HL-60 (cell line): ENCODE measurements around the gene S100PBP.

ENCODE experiments used
- CTCF ChIP-seq: IDR thresholded peaks from one replicate; pipeline ENCODE4 v1.5.1; 2011; ENCODE audit warnings: low read length, control low read depth, inconsistent platforms; ENCODE audit not compliant: insufficient read depth
- POLR2AphosphoS5 ChIP-seq: IDR thresholded peaks from 2 replicates; pipeline ENCODE4 v1.6.1; 2012; ENCODE audit warnings: low read depth
- SPI1 ChIP-seq: IDR thresholded peaks from 2 replicates; pipeline ENCODE4 v1.6.1; 2012; ENCODE audit warnings: low read depth, mild to moderate bottlenecking, borderline replicate concordance
- TF ChIP-seq, protein P1 (sequence below): IDR thresholded peaks from 2 replicates; pipeline ENCODE4 v1.6.1; 2012; ENCODE audit warnings: low read depth; ENCODE audit not compliant: insufficient replicate concordance

DNA sequence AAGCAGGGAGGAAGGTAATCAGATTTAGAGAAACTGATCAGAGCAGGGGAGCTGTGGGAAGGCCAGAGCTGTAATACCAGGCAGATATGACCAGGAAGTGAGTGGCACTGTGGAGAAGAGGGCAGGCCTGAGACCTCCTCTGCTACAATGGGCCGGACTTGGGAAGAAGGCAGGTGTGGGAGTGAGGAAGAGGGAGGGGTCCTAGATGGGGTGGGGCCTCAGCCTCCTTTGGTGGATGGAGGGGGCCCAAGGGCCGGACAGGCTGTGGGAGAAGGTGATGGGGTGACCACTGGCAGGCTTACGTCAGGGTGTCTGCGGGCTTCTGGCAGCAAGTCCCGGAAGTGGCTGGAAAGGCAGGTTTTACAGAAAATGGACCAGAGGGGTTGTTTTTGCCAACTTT is 63.8 kb downstream of the S100PBP start:
- TF ChIP-seq POLR2AphosphoS5 (no peak), CTCF (no peak), SPI1 (no peak)
- TF ChIP-seq, protein P1, sequence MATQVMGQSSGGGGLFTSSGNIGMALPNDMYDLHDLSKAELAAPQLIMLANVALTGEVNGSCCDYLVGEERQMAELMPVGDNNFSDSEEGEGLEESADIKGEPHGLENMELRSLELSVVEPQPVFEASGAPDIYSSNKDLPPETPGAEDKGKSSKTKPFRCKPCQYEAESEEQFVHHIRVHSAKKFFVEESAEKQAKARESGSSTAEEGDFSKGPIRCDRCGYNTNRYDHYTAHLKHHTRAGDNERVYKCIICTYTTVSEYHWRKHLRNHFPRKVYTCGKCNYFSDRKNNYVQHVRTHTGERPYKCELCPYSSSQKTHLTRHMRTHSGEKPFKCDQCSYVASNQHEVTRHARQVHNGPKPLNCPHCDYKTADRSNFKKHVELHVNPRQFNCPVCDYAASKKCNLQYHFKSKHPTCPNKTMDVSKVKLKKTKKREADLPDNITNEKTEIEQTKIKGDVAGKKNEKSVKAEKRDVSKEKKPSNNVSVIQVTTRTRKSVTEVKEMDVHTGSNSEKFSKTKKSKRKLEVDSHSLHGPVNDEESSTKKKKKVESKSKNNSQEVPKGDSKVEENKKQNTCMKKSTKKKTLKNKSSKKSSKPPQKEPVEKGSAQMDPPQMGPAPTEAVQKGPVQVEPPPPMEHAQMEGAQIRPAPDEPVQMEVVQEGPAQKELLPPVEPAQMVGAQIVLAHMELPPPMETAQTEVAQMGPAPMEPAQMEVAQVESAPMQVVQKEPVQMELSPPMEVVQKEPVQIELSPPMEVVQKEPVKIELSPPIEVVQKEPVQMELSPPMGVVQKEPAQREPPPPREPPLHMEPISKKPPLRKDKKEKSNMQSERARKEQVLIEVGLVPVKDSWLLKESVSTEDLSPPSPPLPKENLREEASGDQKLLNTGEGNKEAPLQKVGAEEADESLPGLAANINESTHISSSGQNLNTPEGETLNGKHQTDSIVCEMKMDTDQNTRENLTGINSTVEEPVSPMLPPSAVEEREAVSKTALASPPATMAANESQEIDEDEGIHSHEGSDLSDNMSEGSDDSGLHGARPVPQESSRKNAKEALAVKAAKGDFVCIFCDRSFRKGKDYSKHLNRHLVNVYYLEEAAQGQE: no peak
